Activated naive CD4-positive, alpha-beta T cell treated with anti-CD3 and anti-CD28 coated beads, Interleukin-2, amount 50 U/mL, for 16 hours (primary cell): ENCODE measurements around the gene RNU7-1.

Source experiments
- DNase-seq: peaks from one replicate; pipeline ENCODE4 v3.0.0-alpha.2; 2020

RNU7-1 gene

DNA sequence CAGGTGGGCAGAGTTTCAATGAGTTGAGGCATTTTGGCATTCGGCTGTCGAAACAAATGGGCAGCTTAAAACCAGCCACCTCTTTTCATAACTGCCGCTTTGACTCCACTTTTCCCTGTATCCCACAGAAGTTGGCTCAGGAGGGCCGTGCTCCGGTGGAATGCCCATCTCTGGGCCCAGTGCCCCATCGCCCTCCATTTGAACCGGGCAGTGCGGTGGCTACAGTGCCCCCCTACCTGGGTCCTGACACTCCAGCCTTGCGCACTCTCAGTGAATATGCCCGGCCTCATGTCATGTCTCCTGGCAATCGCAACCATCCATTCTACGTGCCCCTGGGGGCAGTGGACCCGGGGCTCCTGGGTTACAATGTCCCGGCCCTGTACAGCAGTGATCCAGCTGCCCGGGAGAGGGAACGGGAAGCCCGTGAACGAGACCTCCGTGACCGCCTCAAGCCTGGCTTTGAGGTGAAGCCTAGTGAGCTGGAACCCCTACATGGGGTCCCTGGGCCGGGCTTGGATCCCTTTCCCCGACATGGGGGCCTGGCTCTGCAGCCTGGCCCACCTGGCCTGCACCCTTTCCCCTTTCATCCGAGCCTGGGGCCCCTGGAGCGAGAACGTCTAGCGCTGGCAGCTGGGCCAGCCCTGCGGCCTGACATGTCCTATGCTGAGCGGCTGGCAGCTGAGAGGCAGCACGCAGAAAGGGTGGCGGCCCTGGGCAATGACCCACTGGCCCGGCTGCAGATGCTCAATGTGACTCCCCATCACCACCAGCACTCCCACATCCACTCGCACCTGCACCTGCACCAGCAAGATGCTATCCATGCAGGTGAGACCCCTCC, 5.0 kb upstream of the RNU7-1 start:
- DNase-seq, result no peak

DNA sequence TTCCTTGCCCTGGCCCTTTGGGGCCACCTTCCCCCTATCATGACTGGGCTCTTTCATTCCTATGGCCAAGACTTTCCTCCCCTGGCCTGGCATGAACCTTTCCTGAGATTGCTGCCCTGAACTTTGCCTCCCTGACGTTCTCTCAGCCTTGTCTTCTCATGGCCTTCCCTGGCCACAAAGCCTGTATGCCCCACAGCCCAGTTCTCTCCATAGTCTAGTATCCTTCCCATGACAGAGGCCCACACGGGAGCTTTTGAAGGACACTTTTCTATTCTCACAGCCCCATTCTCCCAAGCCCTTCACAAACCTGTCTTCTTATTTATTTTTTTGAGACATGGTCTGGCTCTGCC, 4.5 kb upstream of the RNU7-1 start:
- DNase-seq, result no peak

DNA sequence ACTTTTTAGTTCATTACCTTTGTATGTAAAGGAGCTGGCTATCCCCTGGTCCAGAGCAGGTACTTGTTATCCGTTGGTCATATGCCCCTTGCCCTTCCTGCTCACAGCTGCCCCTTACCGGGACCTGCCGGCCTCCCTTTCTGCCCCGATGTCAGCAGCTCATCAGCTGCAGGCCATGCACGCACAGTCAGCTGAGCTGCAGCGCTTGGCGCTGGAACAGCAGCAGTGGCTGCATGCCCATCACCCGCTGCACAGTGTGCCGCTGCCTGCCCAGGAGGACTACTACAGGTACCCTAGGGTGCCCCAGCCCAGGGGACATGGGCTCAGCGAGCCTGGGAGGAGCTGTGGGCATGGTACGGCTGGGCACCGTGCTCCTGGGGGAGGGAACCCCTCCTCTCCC, 2.3 kb upstream of the RNU7-1 start:
- DNase-seq, result no peak

DNA sequence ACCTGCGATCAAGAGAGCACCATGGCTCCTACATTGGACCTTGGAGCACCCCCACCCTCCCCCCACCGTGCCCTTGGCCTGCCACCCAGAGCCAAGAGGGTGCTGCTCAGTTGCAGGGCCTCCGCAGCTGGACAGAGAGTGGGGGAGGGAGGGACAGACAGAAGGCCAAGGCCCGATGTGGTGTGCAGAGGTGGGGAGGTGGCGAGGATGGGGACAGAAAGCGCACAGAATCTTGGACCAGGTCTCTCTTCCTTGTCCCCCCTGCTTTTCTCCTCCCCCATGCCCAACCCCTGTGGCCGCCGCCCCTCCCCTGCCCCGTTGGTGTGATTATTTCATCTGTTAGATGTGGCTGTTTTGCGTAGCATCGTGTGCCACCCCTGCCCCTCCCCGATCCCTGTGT, 1.8 kb upstream of the RNU7-1 start:
- DNase-seq, result no peak

DNA sequence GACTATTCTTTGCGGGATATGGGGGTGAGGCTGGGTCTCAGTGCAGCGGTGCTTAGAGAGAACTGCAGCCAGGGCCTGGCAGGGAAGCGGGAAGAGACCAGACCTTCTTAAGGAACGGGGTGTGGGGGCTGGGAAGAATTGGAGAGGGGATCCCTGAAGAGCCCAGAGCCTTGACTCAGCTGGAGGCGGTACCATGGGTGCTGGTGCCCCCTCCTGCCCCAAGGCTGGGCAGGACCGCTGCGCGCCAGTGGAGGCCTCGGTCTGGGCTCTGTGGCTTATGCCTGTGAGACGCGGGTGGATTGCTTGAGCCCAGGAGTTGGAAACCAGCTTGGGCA, 1.3 kb upstream of the RNU7-1 start:
- DNase-seq, result no peak

DNA sequence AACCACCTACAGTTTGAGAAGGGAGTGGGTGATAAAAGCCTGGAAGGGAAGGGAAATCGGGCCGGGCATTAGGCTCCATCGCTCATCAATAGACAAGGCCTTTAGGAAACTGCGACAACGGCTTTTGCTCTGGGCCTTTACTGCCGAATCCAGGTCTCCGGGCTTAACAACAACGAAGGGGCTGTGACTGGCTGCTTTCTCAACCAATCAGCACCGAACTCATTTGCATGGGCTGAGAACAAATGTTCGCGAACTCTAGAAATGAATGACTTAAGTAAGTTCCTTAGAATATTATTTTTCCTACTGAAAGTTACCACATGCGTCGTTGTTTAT, 261 bp upstream of the RNU7-1 start:
- DNase-seq, result peak; percentile 76

DNA sequence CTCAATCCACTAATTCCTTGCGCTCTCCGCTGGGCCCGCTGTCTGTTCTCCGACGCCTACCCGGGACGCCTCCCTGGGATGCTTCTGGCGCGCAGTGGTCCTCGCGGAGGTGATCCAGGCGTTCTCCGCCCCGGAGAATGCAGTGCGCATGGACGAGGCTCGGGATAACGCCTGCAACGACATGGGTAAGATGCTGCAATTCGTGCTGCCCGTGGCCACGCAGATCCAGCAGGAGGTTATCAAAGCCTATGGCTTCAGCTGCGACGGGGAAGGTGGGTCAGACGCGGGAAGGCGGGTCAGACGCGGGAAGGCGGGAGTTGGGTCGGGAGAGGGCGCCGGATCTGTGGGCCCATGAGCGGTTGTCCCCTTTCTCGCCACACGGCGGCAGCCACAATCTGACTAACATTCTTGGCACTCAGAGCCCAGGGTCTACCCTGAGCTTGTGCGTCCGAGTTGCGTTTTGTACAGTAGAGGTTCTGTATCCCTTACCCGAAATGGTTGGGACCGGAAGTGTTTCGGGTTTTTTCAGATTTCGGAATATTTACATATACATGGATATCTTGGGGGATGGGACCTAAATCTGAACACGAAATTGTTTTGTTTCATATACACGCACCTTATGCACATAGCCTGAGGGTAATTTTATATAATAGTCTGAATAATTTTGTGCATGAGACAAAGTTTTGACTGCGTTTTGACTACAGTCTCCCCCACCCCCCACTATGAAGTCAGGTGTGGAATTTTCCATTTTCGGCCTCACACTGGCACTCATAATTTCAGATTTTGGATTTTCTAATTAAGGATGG, 968 bp downstream of the RNU7-1 start:
- peak; percentile 85 for DNase-seq

DNA sequence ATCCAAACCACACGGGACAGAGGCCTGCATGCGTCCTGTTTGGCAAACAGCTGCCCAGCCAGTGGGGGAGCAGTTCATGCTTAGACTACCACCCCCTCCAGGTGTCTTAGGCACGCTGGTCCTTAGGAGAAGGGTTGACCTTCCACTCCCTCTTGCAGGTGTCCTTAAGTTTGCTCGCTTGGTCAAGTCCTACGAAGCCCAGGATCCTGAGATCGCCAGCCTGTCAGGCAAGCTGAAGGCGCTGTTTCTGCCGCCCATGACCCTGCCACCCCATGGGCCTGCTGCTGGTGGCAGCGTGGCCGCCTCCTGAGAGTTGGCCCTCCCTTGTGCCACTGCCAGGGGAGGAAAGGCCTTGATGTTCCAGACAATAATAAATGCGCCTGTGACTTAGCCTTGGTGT, 2.0 kb downstream of the RNU7-1 start:
- DNase-seq, result no peak

DNA sequence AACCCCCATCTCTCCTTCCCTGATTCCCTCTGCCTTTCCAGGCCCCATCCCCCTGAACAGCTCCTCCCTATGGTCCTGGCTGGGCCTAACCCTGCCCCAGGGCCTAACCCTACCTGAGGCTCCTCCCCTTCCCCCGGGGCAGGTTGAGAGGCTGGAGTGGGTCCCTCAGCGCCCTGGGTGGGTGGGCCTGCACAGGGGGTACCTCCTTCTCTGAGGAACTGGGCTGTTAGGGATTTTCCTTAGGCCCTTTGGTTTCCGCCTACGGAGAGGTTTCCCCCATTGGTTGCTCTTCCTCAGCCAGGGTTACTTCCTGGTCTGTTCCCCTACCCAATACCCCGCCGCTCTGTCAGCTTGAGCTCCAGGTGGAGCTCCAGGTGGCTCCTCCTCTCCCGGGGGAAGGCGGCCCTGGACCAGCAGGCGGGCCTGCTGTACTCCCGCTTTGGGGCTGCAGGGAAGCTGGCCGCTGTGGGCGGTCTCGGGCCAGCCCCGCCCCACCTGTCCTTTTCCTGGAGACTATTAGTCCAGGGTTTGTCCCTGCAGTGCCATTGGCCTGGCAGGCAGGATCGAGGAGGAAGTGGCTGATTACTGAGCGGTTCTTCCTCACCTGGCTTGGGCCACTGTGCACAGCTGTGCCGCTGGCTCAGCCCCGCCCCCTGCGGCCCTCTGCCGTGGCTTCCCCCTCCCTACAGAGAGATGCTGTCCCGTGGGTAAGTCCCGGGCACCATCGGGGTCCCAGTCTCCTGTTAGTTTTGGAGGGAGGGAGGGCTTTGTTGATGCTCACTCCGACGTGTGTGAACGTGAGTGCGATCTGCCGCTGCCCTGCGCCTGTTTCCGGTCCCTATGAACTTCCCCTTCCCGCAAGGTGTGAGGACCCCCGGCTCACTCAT, 2.7 kb downstream of the RNU7-1 start:
- peak; percentile 49 for DNase-seq

DNA sequence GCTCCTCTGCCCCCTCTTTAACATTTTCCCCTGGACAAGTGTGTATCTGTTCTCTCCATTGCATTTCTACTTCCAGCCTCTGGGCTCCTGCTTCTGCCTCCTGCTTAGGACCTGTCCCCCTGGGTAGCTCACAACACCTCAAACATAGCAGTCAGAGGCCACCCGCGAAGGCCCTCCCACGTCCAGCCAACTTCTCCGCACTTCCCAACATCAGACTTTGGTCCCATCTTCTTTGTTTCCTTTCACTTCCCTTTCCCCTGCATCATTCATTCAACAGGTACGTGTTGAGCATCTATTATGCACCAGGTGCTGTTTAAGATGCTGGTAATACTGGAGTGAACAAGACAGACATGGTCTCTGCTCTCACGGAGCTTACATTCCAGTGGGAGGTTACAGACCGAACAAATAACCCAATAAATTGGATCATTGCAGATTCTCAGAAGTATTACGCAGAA, 3.3 kb downstream of the RNU7-1 start:
- DNase-seq, result no peak

DNA sequence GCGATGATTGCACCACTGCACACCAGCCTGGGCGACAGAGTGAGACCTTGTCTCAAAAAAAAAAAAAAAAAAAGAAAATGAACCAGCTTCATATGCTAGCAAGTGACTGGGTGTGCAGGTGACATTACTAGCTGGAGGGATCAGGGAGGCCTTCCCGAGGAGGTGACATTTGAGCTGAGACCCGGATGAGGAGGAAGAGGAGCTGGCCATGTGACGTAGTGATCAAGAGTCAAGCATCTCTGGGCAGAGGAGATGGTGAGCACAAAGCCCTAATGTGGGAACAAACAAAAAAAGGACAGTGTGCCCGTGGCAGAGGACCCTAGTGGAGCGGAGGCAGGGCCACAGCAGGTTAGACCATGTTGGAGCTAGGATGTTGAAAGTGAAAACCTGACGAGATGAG, 4.0 kb downstream of the RNU7-1 start:
- no peak for DNase-seq

DNA sequence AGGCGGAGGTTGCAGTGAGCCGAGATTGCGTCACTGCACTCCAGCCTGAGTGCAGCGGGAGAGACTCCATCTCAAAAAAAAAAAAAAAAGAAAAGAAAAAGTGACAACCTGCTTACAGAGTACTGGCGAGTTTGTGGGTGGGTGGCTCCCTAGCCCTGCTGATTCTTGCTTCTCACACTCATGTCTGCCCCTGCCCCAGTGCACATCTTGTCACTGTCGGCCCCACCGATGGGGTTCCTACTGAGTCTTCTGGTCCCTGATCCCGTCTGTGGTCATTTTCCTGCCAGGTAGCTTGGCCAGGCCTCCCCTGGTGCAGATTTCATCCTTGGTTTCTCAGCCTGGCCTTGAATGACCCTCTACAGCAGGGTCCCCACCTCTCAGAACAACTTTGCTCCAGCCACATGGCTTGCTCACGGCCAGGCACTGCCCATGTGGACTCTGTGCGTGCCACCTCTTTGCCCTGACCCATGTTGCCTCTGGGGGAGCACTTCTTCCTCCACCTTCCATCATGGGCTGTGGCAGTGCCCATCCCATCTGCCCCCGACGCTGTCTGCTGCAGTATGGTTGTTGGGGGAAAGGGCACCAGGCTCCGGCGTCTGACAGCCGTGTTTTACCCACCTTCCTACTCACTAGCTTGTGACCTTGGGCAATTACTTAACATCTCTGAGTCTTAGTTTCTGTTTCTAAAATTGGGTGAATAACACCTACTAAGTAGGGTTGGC, 5.4 kb downstream of the RNU7-1 start:
- DNase-seq, result no peak

DNA sequence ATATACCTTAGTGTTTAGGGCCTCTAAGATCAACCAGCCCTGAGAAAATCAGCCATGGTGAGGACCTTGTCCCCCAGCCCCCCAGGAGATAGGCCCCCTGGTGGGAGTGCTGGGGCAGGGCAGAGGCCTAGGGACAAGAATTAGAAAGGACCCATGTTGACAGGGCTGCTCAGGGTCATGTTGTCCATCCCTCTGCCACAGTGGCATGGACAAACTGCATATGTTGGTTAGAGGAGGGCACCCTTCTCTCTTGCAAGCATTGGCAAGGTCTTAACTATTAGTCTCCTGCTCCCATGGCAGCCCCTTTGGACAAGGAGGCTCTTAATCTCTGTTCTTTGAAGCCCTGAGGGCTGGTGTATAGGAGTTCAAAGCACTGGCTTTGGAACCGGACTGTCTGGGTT, 6.8 kb downstream of the RNU7-1 start:
- no peak for DNase-seq

DNA sequence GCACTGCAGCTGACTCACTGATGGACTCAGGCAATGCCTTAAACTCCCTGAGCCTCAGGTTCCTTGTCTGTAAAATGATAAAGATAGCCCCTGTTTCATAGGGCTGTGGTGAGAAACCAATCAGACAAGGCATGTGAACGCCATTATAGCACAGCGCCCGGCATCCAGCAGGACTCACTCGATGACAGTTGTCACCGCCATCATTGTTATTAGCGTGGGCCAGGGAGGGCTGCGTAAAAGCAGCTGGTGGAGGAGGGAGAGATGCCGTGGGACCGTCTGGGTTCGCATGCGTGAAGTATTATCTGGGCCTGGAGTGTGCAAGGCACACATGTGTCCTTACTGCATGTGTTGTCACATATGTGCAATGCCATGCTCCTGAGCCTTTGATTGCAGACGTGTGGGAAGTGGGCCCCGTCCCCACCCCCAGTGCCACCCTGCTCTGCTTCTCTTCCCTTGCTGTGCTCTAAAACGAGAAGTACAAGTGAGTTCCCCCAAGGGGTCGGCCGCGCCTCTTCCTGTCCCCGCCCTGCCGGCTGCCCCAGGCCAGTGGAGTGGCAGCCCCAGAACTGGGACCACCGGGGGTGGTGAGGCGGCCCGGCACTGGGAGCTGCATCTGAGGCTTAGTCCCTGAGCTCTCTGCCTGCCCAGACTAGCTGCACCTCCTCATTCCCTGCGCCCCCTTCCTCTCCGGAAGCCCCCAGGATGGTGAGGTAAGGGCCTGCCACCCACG, 7.4 kb downstream of the RNU7-1 start, which contains the start of gene PTPN6:
Gene PTPN6 (plus strand): TSS at position 546 of the 730 bp plus-strand sequence. CDS start 157 bp downstream, at position 703.
- peak; percentile 68 for DNase-seq

DNA sequence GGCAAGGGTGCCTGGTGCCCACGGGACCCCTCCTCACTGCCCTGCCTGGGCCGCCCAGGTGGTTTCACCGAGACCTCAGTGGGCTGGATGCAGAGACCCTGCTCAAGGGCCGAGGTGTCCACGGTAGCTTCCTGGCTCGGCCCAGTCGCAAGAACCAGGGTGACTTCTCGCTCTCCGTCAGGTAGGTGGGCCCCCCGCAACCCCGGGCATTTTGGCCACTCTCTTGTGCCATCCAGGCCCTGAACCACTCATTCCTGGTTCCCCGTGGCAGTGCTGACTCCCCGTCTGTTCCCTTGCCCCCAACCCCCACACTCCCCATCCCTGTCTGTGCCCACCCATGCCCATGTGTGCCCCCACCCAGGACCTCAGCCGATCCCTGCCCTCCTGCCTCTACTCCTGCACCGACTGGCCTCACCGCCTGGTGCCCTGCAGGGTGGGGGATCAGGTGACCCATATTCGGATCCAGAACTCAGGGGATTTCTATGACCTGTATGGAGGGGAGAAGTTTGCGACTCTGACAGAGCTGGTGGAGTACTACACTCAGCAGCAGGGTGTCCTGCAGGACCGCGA, 8.0 kb downstream of the RNU7-1 start:
- DNase-seq, result no peak

DNA sequence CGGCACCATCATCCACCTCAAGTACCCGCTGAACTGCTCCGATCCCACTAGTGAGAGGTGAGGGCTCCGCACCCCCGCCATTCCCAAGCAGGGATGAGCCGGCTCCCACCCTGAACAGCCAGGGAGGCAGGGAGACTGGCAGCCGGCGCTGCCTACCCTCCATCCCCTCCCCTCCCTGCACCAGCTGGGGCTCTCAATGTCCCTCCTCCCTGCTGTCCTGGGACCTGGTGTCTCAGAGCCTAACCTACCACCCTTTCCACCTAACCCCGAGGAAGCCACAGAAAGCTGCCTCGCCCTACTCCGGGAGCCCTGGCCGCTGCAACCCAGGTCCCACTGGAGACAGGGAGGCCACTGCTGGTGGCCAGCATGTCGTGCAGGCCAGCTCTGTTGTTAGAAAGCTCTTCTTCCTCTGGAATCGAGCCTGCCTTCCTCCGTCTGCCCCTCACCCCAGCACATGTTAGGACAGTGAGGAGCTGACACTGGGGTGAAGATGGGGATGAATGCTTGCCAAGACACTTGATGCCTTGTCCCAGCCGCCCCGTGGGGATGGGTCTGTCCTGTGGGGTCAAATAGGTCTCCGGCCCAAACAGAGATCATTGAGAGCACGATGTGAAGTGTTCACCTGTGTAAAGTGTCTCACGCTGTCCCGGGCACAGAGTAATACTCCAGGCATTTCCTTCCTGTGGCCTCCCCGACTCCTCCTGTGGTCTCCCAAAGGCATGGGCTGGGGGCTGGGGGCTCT, 8.7 kb downstream of the RNU7-1 start:
- DNase-seq, result no peak

DNA sequence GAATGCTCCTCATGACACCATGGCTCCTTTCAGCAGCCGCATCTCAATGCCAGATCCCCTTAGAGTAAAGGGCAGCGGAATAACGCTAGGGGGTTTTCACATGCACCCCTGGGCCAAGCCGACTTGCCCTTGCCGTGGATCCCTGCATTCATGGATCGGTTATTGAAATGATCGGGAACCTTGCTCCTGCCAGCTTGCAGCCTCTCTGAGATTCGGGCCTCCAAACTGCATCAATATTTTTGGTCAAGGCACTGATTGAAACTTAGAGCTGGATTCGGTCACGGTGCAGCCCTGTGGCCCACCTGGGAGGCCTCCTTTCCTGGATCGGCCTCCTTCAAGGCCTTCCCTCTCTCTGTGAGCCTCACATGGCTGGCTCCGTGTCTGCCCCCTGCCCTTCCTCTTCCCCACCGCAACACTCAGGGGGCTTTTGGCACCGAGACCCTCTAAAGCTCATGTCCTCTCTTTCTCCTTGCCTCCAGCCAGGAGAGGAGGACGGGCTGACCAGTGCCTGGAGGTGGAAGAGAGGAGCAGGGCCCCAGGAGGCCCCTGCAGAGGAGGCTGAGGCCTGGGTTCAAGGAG, 9.3 kb downstream of the RNU7-1 start:
- DNase-seq, result no peak

DNA sequence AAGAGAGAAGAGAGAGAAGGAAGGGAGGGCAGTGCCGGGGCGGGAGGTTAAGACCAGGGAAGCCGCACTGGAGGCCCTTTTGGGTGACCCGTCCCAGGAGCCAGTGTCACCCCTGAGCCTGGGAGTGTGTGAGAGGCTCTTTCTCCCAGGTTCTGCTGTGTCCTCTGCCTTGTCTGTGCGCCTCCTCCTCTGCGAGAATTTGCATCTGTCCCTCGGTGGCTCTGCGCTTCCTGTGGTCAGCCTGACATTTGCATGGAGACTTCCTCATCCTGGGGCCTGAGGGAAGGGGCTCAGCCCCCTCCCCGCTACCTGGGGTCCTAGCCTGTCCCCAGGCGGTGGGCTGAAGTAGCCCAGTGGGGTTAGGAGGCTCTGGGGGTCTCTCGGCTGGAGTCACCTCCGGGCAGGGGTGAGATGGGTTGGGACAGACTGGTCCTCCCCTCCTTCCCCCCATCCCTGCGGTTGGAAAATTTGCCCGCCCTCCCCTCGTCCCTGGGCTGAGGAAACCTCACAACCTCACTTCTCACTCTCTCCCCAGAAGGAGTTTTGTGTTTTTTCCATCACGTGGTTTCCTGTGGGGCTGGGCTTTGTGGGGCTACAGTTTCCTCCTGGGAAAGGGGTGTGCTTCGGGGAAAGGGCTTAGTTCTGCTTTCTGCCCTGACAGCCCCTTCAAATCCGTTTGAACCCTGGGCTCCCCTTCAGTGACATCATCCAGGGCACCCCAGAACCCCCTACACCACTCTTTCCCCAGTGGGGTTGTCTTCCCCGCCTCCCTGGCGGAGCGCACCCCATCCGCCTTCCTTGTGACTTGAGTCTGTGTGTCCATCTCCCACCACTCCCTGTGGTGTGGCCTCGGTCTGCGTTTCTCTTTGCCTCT, 10.1 kb downstream of the RNU7-1 start:
- DNase-seq, result peak; percentile 66

DNA sequence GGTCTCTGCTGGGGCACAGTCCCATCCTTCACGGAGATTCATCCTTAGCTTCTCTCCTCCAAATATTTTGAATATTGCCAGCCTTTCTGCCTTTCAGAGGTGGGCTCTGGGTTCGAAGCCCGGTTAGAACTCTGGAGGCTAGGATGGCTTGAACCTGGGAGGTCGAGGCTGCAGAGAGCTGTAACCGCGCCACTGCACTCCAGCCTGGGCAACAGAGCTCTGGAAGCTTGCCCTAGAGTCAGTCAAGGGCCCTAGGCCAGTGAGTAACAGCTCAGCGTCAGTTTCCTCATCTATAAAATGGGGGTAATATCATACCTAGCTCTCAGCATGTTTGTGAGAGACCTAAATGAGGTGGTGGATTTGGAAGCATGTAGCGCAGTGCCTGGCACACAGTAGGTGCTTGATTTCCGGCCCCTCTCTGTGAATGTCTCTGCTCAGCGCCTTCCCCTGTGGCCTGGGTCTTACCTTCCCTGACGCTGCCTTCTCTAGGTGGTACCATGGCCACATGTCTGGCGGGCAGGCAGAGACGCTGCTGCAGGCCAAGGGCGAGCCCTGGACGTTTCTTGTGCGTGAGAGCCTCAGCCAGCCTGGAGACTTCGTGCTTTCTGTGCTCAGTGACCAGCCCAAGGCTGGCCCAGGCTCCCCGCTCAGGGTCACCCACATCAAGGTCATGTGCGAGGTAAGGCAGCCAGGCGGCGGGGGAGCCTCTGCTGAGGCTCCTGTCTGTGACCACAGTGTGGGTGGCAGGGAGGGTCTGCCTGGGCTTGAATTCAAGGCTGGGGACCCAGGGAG, 10.9 kb downstream of the RNU7-1 start:
- DNase-seq, result no peak
